Right renal pelvis (tissue), 4 donors: ENCODE measurements around the gene BCL6. TPM values are rescaled to one million over a fixed set of nuclear protein-coding genes. Genes with fewer than 3 reads are reported as not detected.
"Not testable (repeated sequence)": the region's sequence is repeated elsewhere in the genome, so short reads cannot be mapped to it uniquely, and the experiment has no call there.

Experiments
- DNase-seq, 4 donors: peaks; one replicate each; pipeline ENCODE4 v3.0.0-alpha.2; 2013; ENCODE audit warnings: low read depth in 4 of 4, low spot score in 3 of 4, missing footprints in 1 of 4
- polyA plus RNA-seq, 4 donors: library from polyadenylated mRNA; unstranded; fragments of 120-200 nt; gene quantifications; one replicate each; pipeline ENCODE4 v1.2.1, GENCODE V29; 2013; ENCODE audit not compliant: insufficient read length in 4 of 4

Gene BCL6
- polyA plus RNA-seq, 4 donors, result 7.9 to 11.2 (median 9.3) TPM

DNA sequence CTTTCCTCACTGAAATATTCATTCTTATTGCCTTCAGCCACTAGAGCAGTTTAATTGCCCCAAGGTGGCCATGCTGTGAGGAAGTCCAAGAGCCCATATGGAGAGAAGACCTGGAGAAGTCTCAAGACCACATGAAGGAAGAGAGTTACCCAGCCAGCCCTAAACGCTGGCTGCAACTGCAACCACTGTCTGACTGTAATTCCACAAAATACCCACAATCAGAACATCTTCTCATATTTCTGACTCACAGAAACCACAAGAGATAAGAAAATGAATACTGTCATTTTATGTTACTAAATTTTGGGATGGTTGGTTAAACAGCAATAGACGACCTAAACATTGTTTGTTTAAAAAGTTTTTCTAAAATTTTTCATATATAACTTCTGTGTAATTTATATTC lies 60.4 kb downstream of the BCL6 start:
- DNase-seq, result no peak

DNA sequence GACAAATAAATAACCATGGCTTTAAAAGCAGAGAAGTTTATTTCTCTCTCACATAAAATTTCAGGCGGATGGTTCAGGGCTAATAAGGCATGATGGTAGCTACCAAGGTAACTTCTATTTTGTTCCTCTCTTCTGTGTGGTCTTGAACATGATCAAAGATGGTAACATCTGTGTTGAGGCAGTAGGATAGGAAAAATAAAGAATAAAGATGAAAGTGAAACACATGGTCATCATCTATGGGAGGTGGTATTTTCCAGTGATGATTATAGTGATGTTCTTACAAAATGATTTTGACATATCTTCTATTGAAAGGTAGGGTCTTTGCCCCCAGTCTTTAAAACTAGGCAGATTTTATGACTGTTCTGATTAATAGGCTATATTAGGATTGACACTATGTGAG lies 60.8 kb downstream of the BCL6 start:
- no peak for DNase-seq

DNA sequence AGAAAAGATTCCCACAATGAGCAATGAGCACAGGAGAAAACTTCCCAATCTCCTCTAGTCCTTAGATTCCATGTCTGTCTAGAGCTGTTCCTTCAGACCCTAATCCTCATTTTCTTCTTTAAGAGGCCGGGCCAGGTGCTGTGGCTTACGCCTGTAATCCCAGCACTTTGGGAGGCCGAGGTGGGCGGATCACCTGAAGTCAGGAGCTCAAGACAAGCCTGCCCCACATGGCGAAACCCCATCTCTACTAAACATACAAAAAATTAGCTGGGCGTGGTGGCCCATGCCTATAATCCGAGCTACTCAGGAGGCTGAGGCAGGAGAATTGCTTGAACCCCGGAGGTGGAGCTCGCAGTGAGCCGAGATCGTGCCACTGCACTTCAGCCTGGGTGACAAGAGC lies 63.5 kb downstream of the BCL6 start:
- DNase-seq, result not testable (repeated sequence)

DNA sequence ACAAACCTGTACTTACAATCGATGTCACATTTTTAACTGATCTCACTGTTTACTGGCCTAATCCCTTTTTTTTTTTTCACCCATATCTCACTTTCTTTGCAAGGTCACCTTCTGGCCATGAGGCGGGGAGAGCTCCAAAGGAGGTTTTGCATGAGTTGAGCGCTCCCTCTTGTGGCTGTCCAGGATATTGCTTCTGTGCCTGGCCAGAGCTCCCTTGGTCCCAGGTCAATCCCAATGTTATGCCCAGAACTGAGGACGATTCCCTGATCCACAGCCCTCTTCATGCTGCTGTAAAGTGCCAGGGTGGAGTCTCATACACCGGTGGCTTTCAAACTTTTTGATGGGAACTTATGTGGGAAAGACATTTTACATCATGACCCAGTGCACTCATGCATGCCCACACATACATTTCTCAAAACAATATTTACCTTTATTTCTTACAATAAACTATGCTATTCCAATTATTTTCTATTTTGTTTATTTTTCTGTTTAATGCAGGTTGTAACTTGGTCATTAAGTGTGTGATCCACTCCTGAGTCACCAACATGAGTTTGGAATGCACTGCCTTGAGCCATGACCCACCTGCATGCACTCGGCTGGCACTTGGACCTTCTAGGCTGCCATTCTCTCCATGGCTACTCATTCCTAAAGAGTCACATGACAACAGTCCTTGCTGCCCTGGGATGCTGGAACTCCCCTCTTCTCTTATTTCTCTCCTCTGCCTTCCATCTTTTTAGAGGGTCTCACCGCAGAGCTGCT lies 65.5 kb downstream of the BCL6 start:
- DNase-seq, result peak in 3 of 4 donors; percentile 52 to 55 (median 54)

DNA sequence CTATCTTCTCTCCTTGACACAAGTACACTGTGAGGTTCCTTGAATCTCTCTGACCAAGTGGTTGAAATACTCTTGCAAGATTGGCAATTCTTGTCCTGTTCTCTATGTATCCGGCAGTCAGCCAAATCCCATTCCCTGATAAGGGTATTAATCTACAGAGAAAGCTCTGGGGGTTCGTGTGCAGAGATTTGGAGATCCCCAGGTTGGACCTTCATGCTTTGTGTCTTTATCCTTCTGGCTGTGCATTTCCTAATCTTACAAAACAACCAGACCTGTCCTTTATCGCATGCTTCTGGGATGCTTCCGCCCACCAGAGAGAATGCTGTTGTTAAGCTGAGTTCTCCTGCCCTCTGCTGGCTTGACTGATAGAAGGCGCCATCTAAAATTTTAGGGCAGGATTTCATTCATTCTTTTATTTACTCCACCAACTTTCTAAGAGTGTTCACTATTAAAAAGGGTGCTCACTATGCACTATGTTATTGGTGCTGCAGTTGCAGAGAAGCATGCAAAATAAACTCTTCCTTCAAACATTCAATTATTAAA lies 66.5 kb downstream of the BCL6 start:
- DNase-seq, result peak in 2 of 4 donors; percentile 31 to 44

DNA sequence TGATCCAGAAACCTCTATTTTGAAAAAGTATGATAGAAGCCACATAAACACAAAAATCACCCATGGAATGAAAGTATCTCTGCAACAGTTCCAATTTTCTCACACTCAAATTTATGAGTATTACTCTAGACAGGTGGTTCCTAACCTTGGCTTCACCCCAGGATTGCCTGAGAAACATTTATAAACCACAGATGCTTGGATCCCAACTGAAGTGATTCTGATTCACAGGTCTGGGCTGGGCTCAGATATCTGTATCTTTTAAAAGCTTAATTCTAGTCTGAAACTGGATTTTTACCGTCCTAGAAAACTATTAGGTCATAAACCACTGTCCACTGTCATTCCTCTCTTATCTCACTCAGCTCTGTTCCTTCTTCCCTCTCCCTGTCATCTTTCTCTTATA lies 67.7 kb downstream of the BCL6 start:
- DNase-seq, result no peak

DNA sequence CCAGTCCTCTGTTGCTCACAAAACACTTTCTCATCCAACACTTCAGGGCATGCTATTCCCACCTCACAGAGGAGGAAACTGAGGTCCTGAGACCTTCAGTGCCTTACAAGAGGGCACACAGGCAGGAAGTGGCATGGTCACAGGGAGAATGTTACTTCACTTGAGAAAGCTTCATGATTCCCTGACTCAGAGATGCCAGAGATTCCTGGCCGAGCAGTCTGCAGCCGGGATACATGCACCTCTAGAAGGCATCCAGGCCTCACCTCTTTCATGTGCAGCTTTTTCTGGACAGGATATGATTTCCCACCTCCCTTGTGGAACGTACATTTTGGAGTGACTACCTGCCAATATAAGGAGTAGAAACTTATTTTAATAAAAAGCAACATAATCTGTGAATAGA lies 72.3 kb downstream of the BCL6 start:
- no peak for DNase-seq

Other genes with a start within 250 kb of the BCL6 start
- gene SST, start 75.1 kb downstream of the BCL6 start, polyA plus RNA-seq, result 1 to 10 TPM in 1 of 4 donors, under 1 TPM in 1, not detected in 2; 0.48 to 6.0 TPM
- not detected for gene RTP2, start 42.9 kb downstream of the BCL6 start, polyA plus RNA-seq